NCI-H345 (cell line): ENCODE data around the gene BRWD1.
A peak's percentile ranks its signal among the peaks of the same experiment; 100 is the strongest.
"Not testable (repeated sequence)": the region's sequence is repeated elsewhere in the genome, so short reads cannot be mapped to it uniquely, and the experiment has no call there.

Experiments
- DNase-seq: peaks from one replicate; lab custom pipeline; 2025; lab: John Stamatoyannopoulos, UW

BRWD1 gene

DNA sequence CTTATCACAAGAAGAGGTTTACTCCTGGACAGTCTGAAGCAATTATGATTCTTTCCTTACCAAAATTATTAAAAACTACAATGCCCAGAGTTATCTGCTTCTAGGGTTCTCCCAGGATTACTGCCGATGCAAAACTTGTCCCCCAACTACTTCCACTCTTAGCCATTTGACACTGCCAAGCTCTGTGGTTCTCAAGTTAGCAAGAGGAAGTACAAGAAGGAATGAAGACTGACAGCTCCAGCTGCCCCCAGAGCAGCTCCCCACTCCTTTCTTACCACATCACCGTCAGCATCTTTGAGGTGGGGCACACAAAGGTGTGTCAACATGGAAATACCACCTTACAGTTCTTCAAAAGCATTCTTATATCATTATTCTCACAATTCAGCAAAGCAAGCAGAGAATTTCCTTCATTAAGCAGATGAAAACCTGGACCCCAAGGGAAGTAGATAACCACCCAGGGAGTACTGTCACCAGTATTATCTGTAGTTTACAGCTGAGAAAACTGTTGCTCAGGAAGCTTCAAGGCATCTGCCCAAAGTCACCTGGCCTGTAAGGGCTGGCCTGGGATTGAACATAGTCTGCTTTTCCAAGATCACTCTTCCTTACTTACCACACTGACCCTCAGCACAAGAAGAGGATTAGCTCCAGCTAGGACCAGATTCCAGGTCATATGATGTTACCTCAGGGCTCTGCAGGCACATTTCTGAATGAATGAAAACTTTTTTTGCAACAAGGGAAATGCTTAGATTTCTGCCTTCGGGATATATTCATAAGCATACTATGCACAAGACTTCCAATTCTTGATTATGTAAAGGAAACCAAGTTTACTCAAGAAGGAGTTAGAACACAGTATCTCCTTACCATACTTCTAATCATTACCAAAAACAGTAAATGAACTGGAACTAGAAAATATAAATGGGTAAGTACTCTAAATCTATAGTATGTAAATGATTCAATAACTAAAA is 139.4 kb downstream of the BRWD1 start:
- DNase-seq = no peak

DNA sequence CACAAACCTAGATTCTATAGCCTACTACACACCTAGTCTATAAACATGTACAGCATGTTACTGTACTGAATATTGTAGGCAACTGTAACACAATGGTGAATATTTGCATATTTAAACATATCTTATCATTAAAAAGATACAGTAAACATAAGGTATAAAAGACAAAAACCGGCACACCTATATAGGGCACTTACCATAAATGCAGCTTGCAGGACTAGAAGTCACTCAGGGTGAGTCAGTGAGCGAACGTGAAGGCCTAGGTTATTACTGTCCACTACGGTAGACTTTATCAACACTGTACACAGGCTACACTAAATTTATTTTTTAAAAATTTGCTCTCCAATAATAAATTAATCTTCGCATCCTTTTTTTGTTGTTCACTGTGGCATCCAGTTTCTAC is 143.5 kb downstream of the BRWD1 start:
- DNase-seq = no peak

DNA sequence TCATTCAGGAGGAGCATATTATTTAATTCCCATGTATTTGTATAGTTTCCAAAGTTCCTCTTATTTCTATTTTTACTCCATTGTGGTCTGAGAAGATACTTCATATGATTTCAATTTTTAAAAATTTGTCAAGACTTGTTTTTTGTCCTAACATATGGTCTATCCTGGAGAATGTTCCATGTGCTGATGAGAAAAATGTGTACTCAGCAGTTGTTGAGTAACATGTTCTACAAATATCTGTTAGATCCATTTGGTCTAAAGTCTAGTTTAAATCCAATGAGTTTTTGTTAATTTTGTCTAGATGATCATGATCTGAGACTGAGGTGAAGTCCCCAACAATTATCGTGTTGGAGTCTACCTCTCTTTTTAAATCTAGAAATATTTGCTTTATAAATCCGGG is 144.6 kb downstream of the BRWD1 start:
- DNase-seq = no peak

DNA sequence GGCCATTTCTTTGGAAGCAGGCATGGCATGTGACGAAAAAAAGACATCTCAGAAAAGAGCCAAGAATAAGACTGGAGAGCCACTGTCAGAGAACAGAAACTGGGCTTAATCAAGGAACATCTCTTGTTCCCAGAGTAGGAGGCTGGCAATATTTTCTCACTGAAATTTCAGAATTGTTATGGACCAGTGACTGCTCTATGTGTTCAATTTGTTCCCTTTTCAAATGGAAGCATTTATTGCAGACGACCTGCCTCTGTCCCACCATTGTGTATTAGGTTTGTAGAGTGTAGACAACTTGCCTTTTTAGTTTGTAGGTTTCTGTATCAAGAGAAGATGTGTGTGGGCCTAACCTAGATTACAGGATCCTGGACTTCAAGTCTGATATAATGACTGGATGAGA is 148.9 kb downstream of the BRWD1 start:
- no peak for DNase-seq

DNA sequence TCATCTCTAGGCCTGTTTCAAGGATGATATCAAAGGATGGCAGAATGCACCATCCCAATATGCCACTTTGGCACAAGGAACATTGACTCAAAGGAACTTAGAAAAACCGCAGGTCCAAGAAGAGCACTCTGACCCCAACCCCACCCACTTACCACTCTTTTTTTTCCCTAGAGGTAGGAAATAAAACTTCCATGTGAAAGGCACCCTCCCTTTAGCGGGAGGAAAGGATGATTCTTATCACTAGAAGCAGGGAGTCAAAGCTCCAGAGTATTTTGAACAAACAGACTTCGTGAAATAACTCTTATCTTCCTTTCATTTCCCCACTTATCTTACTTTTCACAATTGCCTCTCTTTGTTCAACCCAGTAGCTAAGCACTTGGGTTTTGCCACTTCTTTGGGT is 152.4 kb downstream of the BRWD1 start:
- DNase-seq = no peak

DNA sequence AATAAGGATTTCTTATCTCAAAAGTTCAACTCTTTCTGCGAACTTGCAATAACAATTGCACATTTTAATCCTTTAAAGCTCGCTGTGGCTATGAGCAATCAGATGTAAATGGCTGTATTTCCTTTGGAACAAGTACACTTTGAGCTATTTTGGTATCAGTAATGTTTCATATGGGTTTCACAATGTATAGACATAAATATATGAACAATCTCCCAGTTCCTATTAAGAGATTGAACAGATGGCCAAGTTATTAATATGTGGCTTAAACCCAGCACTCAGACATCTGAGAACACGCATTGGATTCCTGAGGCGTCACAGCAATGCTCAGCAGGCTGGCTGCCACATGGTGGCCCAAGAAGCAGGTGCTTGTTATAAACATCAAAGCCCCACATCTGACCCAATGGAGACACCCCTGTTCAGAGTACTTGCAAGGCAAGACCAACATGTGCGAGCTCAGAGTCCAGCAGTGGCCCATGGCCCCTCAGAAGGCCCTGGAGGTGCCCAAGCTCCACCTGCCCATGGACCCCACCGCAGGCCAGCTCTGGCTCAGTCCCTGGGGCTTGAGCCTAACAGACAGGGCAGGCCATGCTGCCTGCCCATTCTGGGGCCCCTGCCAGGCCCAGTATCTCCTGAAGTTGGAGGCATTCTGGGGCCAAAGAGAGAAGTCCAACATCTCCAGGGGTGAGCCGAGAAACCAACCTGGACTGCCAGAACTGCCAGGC is 153.9 kb downstream of the BRWD1 start:
- DNase-seq = no peak

DNA sequence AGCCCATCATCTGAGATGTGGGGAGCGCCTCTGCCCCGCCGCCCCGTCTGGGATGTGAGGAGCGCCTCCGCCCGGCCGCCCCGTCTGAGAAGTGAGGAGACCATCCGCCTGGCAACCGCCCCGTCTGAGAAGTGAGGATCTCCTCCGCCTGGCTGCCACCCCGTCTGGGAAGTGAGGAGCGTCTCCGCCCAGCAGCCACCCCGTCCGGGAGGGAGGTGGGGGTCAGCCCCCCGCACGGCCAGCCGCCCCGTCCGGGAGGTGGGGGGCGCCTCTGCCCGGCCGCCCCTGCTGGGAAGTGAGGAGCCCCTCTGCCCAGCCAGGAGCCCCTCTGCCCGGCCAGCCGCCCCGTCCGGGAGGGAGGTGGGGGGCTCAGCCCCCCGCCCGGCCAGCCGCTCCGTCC is 156.2 kb downstream of the BRWD1 start:
- DNase-seq = not testable (repeated sequence)

DNA sequence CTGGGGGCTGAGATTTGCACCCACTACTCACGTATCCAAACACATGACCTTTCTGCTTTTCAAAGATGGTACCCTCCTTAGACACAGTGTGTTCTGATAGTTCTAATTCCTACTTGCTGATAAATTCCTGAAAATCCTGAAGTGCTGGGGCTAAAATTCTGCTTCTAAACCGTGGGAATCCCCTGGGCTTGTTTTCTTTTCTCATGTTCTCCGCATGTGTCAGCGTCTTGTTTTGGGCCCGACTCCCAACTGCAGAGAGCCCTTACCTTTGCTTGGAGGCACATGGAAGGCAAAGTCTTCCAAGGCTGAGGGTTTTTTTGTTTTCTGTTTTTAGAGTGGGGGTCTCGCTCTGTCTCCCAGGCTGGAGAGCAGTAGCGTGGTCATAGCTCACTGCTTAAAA is 157.4 kb downstream of the BRWD1 start:
- DNase-seq = no peak

DNA sequence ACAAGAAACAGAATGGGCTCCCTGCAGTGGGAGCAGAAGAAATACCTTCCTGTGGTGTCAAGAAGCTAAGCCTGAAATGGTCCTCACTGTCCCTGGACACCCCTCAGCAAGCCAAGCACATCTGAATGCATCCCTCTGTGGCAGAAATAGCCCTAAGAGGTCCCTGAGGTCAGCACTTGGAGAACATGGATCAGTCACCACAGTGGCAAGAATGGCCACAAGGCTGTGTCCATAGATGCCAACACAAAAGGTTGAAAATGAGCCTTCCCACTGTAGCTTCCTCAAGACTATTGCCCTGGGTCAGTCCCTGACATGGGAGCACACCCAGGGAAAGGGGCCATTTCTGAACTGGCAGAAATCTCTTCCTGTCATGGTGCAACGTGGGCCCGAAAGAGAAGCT is 157.9 kb downstream of the BRWD1 start:
- no peak for DNase-seq

DNA sequence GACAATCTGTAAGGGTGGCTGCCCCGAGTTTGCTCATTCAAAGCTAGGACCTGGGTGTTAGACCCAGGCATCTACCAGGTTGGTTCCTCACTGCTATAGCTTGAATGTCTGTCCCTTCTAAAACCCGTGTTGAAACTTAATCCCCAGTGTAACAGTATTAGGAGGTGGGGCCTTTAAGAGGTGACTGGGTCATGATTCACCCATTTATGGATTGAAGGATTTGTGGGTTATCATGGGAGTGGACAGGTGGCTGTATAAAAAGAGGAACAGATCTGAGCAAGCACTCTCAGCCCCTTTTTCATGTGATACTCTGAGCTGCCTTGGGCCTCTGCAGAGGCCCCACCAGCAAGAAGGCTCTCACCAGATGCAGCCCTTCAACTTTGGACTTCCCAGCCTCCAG is 159.6 kb downstream of the BRWD1 start:
- no peak for DNase-seq

DNA sequence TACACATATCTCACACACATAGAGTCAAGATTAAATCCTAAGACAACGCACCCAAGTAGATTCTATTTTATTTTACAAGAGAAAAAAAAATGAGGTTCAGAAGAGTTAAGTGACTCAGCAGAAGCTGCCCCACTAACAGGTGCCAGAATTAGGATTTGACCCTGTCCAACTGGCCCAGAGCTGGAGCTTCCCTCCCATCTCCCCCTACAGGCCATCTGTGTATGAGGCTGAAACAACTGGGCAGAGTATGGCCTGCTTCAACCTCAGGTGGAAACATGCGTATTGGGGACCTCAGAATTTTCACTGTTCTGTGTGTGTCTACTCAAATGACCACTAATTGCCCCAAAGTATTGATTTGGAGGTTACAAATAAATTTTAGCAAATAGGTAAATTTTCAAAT is 160.1 kb downstream of the BRWD1 start:
- DNase-seq = no peak

DNA sequence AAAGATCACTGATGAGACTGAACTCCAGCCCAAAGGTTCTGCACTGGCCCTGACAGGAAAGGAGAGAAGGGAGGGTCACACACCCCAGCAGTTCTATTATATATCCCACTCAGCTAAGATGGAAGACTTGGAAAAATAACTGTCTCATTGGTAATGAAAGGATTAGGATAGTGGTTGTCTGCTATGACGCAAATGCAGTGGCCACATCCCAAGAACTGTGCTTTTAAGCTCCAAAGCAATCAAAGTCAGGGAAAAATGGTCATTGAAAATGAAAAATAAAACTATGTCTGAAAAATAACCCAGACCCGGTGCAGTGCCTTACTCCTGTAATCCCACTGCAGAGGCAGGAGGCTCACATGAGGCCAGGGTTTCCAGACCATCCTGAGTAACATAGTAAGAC is 161.2 kb downstream of the BRWD1 start:
- DNase-seq = no peak

DNA sequence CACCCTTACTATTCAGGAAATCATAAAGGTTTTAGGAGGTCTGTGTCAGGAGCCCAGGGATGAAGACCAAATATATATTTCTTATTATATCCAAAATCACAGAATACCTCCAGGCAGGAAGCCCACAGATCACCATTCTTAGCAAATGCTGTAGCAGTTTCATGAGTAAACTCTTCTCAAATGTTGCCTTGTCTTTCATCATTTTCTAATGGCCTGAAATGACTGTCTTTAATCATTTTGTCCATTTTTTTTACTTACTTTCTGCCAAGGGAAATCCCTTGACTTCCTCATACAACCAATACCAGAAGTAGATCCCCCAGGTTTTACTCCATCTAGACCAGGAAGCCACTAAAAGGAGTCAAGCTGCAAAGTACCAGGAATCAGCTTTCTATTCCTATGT is 162.6 kb downstream of the BRWD1 start:
- DNase-seq = no peak

DNA sequence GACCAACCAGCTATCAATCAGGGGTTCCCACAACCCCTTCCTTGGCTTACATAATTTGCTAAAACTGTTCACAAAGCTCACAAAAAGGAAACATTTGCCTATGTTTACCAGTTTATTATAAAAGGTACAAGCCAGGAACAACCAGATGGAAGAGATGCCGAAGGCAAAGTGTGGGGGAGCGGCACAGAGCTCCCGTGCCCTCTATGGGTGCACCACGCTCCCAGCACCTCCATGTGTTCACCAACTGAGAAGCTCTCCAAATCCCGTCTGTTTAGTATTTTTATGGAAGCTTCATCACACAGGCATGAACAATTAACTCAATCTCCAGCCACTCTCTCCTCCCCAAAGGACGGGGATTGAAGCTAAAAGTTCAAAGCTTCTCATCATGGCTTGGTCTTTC is 163.1 kb downstream of the BRWD1 start:
- DNase-seq = no peak

DNA sequence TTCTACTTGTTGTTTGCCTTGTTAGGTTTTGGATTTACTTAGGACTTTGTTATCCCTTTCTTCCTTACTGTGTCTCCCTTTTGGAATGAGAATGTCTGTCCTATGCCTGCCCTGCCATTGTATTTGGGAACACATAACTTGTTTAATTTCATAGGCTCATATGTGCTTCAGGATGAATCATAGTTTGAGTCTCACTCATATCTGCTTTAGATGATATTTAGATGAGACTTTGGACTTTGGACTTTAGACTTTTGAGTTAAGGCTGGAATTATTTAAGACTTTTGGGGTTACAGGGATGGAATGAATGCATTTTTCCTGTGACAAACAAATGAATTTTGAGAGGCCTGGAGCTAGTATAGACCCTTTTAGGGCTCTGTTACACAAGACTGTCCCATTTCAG is 163.6 kb downstream of the BRWD1 start:
- no peak for DNase-seq

DNA sequence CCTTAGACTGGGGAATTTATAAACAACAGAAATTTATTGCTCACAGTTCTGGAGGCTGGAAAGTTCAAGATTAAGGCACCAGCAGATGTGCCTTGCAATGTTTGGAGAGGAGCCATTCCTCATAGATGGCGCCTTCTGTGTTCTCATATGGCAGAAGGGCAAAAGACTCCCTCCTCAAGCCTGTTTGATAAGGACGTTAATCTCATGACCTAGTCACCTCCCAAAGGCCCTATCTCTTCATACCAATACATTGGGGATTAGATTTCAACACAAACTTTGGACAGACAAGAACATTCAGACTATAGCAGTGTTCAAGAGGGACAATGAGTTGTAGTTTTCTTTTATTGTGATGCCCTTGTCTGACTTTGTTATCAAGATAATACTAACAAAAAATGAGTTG is 164.5 kb downstream of the BRWD1 start:
- no peak for DNase-seq

DNA sequence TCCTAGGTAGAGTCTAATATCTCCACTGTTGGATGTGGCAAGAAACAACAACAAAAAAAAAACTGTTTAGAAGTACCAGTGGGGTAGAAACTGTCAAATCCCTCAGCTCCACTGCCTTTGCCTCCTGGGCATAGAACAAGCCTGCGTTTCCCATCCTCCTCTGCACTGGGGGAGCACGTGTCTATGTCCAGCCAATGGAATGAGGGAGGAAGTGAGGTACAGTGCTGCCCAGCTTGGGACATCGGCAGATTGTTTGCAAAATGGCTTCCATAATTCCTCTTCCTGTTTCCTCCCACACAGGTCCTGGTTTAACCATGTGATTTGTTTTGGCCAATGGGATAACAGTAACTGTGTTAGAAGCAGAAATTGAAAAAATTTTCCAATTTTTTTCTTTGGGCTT is 169.2 kb downstream of the BRWD1 start:
- no peak for DNase-seq

DNA sequence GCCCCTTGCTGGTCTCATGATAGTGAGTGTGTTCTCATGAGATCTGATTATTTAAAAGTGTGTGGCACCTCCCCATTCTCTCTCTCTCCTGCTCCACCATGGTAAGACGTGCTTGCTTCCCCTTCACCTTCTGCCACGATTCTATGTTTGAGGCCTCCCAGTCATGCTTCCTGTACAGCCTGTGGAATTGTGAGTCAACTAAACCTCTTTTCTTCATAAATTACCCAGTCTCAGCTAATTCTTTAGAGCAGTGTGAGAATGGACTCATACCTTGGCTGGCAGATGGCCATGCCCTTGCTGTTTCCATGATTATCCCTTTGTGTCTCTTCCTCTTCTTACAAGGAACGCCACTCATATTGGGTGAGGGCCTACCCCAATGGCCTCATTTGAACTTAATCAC is 170.5 kb downstream of the BRWD1 start:
- no peak for DNase-seq

DNA sequence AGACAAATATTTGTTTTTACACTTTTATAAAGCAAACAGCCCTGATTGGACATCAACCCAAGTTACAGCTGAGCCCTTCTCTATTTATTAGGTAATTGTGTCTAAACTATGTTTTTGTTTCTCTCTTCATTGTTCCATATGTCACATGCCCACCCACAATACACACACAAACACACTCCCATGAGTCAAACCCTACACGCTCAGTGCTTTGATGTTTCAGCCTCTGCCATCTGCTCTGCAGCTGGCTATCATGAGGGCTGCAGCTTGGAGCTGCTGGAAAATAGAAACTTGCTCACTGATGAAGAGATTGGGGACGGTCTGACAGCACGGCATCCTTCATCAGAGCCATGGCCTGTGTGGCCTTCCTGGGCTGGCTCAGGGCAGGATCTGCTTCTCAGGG is 171.9 kb downstream of the BRWD1 start:
- peak; percentile 40 for DNase-seq

DNA sequence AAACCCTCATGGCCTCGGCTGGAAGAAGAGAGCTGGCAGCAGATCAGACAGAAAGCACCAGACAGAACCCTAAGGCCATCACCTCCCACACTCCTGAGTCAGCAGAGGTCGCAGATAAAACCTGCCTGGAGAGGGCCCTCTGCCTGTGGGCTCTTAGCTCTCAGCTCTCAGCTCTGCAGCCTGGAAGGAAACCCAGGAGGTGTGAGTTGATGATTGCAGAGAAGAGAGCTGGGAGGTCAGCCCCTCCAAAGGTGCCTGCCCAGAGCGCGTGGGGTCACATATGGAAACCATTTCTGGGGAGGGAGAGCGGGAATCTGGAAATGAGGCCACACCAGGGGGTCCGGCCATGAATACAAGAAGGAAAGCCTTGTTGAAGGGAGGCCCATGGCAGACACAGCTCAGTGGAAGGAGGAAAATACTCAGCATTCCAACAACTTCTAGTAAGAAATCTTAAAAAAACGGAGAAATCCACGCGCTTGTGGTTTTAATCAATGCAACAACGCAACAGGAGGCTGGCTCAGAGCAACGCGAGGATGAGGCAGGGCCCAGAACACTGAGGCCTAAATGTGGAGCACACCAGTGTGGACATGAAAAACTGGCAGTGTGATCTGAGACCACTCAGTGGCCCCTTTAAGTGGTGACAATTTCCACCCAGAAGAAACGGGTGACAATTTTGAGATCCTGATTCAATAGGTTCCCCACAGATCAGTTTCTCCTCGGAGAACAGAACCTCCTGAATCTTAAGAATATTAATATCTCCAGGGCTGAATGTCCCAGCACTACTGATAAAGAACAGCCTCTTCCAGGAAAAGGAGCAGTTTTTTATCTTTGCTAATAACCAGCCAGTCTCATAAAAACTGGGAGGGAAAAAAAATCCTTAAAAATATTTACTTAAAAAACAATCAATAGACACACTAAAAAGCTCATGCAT is 175.9 kb downstream of the BRWD1 start:
- DNase-seq = no peak

DNA sequence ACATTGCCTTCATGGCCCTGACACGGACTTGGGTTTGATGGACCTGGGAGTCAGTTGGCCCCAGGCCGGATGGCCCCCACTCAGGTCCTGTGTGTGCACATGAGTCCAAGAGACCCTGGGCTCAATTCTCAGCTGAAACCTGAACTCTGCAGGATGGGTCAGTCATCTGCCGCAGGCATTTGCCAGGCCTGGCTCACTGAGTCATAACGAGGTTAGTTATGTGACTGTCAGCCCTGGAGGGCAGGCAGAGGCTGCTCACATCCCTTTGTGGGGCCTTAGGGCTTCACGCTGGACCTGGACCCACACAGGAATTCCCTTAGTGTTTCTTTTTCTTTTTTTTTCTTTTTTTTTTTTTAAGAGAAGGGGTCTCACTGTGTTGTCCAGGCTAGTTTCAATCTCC is 176.7 kb downstream of the BRWD1 start:
- DNase-seq = no peak

DNA sequence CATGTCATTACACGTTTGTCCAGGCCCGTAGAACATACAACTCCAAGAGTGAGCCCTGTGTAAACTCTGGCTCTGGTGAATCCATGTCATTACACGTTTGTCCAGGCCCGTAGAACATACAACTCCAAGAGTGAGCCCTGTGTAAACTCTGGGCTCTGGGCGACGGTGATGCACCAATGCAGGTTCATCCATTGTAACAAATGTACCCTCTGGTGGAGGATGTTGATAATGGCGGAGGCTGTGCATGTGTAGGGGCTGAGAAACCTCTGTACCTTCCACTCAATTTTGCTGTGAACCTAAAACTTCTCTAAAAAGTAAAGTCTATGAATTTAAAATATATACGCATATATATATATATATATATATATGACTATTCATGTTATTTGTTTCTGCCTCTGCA is 177.3 kb downstream of the BRWD1 start:
- DNase-seq = peak; percentile 68
